B cell (primary cell): ENCODE data around the gene ZBTB46. TPM values are rescaled to one million over a fixed set of nuclear protein-coding genes. Genes with fewer than 3 reads are reported as not detected.

Source experiments
- ATAC-seq: fragments of 200-7000 bp; cut with Tn5 transposase; one replicate; pipeline ENCODE4 v1.10.0; 2021; ENCODE audit warnings: low read depth, mild to moderate bottlenecking, moderate number of reproducible peaks, moderate library complexity
- CTCF ChIA-PET: fragments of 350-600 bp; sonication (Branson Sonifier 250); formaldehyde crosslinking; loops from one replicate; lab custom pipeline; 2021; ENCODE audit warnings: antibody characterized with exemption, inconsistent platforms; lab: Charles Lee
- POLR2A ChIA-PET: fragments of 350-600 bp; sonication (Branson Sonifier 250); formaldehyde crosslinking; loops from one replicate; lab custom pipeline; 2021; ENCODE audit warnings: antibody characterized with exemption; lab: Charles Lee
- DNase-seq: peaks from one replicate; pipeline ENCODE4 v3.0.0; 2013
- H2AFZ ChIP-seq: 2 replicates; pipeline ENCODE4 v1.6.1; 2012; ENCODE audit warnings: mild to moderate bottlenecking, low read depth, low read length; ENCODE audit not compliant: insufficient read depth, poor library complexity, severe bottlenecking
- H3K27ac ChIP-seq, 2 donors: 1 replicate in 1 of 2; 2 replicates in 1 of 2; pipeline ENCODE4 v1.5.1; 2012 to 2013; ENCODE audit warnings: low read length in 2 of 2, mild to moderate bottlenecking in 2 of 2, moderate library complexity in 1 of 2
- H3K27me3 ChIP-seq, 4 experiments: fragments of 200-600 bp in 1 of 4; sonication (generic) in 1 of 4; replicated peaks in 1 of 4; 1 replicate in 2 of 4; 2 replicates in 2 of 4; pipeline versions ENCODE4 v1.6.1 to v1.7.0; 2013 to 2016; ENCODE audit warnings: low read length in 3 of 4, mild to moderate bottlenecking in 2 of 4, mixed read lengths in 1 of 4, moderate library complexity in 1 of 4; ENCODE audit not compliant: insufficient read depth in 4 of 4, control insufficient read depth in 3 of 4; ENCODE audit errors: control extremely low read depth in 1 of 4
- H3K36me3 ChIP-seq, 2 experiments: replicated peaks in 1 of 2; 1 replicate in 1 of 2; 2 replicates in 1 of 2; pipeline versions ENCODE4 v1.6.1 to v1.7.1; 2013; ENCODE audit warnings: low read length in 1 of 2; ENCODE audit not compliant: insufficient read depth in 2 of 2, control insufficient read depth in 1 of 2; ENCODE audit errors: control extremely low read depth in 1 of 2, extremely low read depth in 1 of 2
- H3K4me1 ChIP-seq, 2 donors: fragments of 200-600 bp in 1 of 2; sonication (generic) in 1 of 2; 1 replicate in 1 of 2; 2 replicates in 1 of 2; pipeline versions ENCODE4 v1.5.1 to v1.6.1; 2013 to 2017; ENCODE audit warnings: low read length in 2 of 2; ENCODE audit not compliant: control insufficient read depth in 2 of 2, insufficient read depth in 2 of 2
- H3K4me2 ChIP-seq: replicated peaks from 2 replicates; pipeline ENCODE3; 2012; ENCODE audit warnings: mild to moderate bottlenecking, low read depth, low read length; ENCODE audit not compliant: poor library complexity, severe bottlenecking
- H3K4me3 ChIP-seq, 5 experiments: fragments of 200-600 bp in 1 of 5; sonication (generic) in 1 of 5; 1 replicate in 3 of 5; 2 replicates in 2 of 5; pipeline versions ENCODE4 v1.5.1 to v1.7.0; 2011 to 2016; ENCODE audit warnings: low read length in 4 of 5, mild to moderate bottlenecking in 4 of 5, low read depth in 2 of 5, control low read depth in 1 of 5, moderate library complexity in 1 of 5; ENCODE audit not compliant: insufficient read depth in 1 of 5; ENCODE audit errors: control extremely low read depth in 1 of 5, extremely low read depth in 1 of 5
- H3K79me2 ChIP-seq: fragments of 200-600 bp; sonication (generic); one replicate; pipeline ENCODE4 v1.6.0; 2016; ENCODE audit warnings: low read length; ENCODE audit not compliant: control insufficient read depth, insufficient read depth
- H3K9ac ChIP-seq: fragments of 200-600 bp; sonication (generic); 2 replicates; pipeline ENCODE4 v1.6.1; 2017; ENCODE audit warnings: mild to moderate bottlenecking, low read length, moderate library complexity
- H3K9me3 ChIP-seq, 3 donors: one replicate each; pipeline versions ENCODE4 v1.6.1 to v1.7.1; 2013; ENCODE audit warnings: low read length in 2 of 3; ENCODE audit not compliant: control insufficient read depth in 2 of 3, insufficient read depth in 1 of 3; ENCODE audit errors: control extremely low read depth in 1 of 3
- H4K20me1 ChIP-seq: 2 replicates; pipeline ENCODE4 v1.6.0; 2012; ENCODE audit warnings: mild to moderate bottlenecking, low read length; ENCODE audit not compliant: insufficient read depth, control insufficient read depth, poor library complexity, severe bottlenecking
- H3K27ac Mint-ChIP-seq: one replicate; pipeline ENCODE4 v1.8.0; 2021; ENCODE audit warnings: mixed read lengths
- H3K27me3 Mint-ChIP-seq: one replicate; pipeline ENCODE4 v1.8.0; 2021; ENCODE audit warnings: mixed read lengths
- H3K4me1 Mint-ChIP-seq: one replicate; pipeline ENCODE4 v1.8.0; 2021; ENCODE audit warnings: mixed read lengths
- H3K4me3 Mint-ChIP-seq: one replicate; pipeline ENCODE4 v1.8.0; 2021; ENCODE audit warnings: mixed read lengths
- H3K9me3 Mint-ChIP-seq: one replicate; pipeline ENCODE4 v1.8.0; 2022; ENCODE audit warnings: mixed read lengths; ENCODE audit not compliant: insufficient read depth
- CTCF ChIP-seq: fragments of 200-600 bp; IDR thresholded peaks from one replicate; pipeline ENCODE4 v1.8.0; 2022; ENCODE audit warnings: antibody characterized with exemption, mild to moderate bottlenecking
- EZH2 ChIP-seq: IDR thresholded peaks from 2 replicates; pipeline ENCODE4 v1.6.1; 2012; ENCODE audit warnings: borderline replicate concordance, low read depth, mild to moderate bottlenecking, moderate library complexity, low read length; ENCODE audit not compliant: insufficient read depth, poor library complexity, severe bottlenecking
- WGBS: methylation state at CpG from one replicate; pipeline ENCODE4 v1.1.5; 2013; ENCODE audit warnings: missing lambda C conversion rate; ENCODE audit not compliant: insufficient coverage; 5-methylcytosine and 5-hydroxymethylcytosine counted together
- intact Hi-C: fragments of 100-400 bp; cut with micrococcal nuclease; formaldehyde crosslinking; loops from one replicate; pipeline ENCODE4 v1.10.0; 2022
- polyA plus RNA-seq: library from polyadenylated mRNA; depleted of rRNA; stranded (reverse); fragments of >200 nt; gene quantifications from 2 replicates; pipeline ENCODE4 v1.2.3, GENCODE V29; 2012
- total RNA-seq, 2 donors: library from RNA; stranded (reverse); fragments of 120-200 nt in 1 of 2; gene quantifications; 1 replicate in 1 of 2; 2 replicates in 1 of 2; pipeline versions ENCODE4 v1.2.3 to v1.2.4, GENCODE V29; 2013 to 2022

ZBTB46 gene
- total and polyA plus RNA-seq, 2 donors (not counting 1 experiment from before 2014, with no cell fraction given): 0.16 to 0.64 TPM

- H3K36me3 ChIP-seq: no peaks in the 10 kb centered on the region
- H3K4me1 ChIP-seq: peaks cover 26 to 41% of the 10 kb centered on the region in 2 donors
- POLR2A ChIA-PET: no interaction called here
- H3K9me3 Mint-ChIP-seq: no peaks in the 10 kb centered on the region
- no peak overlapping the region for H3K4me3 ChIP-seq
- H3K4me1 Mint-ChIP-seq: peaks cover 27% of the 10 kb centered on the region
- H3K27me3 Mint-ChIP-seq: peaks cover 8% of the 10 kb centered on the region
- no peak overlapping the region for H3K9ac ChIP-seq
- no peaks in the 10 kb centered on the region for H3K9me3 ChIP-seq
- no peak overlapping the region for H2AFZ ChIP-seq
- H3K27ac ChIP-seq: no peak overlapping the region
- no peak overlapping the region for H3K4me3 Mint-ChIP-seq
- intact Hi-C loops: no loop called here
- peaks cover 0 to 25% (median 8%) of the 10 kb centered on the region in 4 experiments for H3K27me3 ChIP-seq
- DNase-seq (no peak), ATAC-seq (no peak)
- TF ChIP-seq EZH2: no peak
- no peak for TF ChIP-seq CTCF
- H3K27ac Mint-ChIP-seq: no peak overlapping the region
- 95% methylated on average over 20 of the region's 22 CpGs for WGBS
- CTCF ChIA-PET: no interaction called here
- no peaks in the 10 kb centered on the region for H4K20me1 ChIP-seq
- no peaks in the 10 kb centered on the region for H3K79me2 ChIP-seq
- no peak overlapping the region for H3K4me2 ChIP-seq
These were observed 25.0 kb upstream of the ZBTB46 start for GRCh38 chr20:63856098-63856511.

- Histone ChIP-seq H3K4me3 (no peak overlapping the region), H3K27ac (no peak overlapping the region), H2AFZ (no peak overlapping the region), H4K20me1 (no peaks in the 10 kb centered on the region), H3K27me3 (peaks cover 0 to 31% (median 9%) of the 10 kb centered on the region in 4 experiments), H3K36me3 (no peaks in the 10 kb centered on the region), H3K9me3 (no peaks in the 10 kb centered on the region), H3K9ac (no peak overlapping the region), H3K79me2 (no peaks in the 10 kb centered on the region), H3K4me1 (peaks cover 26 to 47% of the 10 kb centered on the region in 2 donors), H3K4me2 (no peak overlapping the region)
- no peaks in the 10 kb centered on the region for H3K9me3 Mint-ChIP-seq
- intact Hi-C loops: no loop called here
- ATAC-seq (no peak), DNase-seq (no peak)
- TF ChIP-seq EZH2 (no peak), CTCF (no peak)
- ChIA-PET POLR2A (no interaction called here), CTCF (no interaction called here)
- H3K4me3 Mint-ChIP-seq: no peak overlapping the region
- peaks cover 13% of the 10 kb centered on the region for H3K27me3 Mint-ChIP-seq
- H3K27ac Mint-ChIP-seq: no peak overlapping the region
- H3K4me1 Mint-ChIP-seq: peaks cover 33% of the 10 kb centered on the region
- 83% methylated on average over 28 of the region's 36 CpGs for WGBS
These were observed 24.5 kb upstream of the ZBTB46 start for GRCh38 chr20:63855363-63856097.
